ENCODE results near the gene ARHGAP15. TPM values are rescaled to one million over a fixed set of nuclear protein-coding genes. Genes with fewer than 3 reads are reported as not detected.
A peak's percentile ranks its signal among the peaks of the same experiment; 100 is the strongest.

The ARHGAP15 gene
- total and polyA plus RNA-seq, 8 donors = 0.69 to 5.2 (median 1.5) TPM

GRCh38 chr2:143402451-143402850, 273.2 kb downstream of the ARHGAP15 start:
- no peaks in the 10 kb centered on the region for H3K36me3 ChIP-seq
- H3K27me3 ChIP-seq = no peaks in the 10 kb centered on the region
- no peak overlapping the region for H3K27ac ChIP-seq
- no peaks in the 10 kb centered on the region for H3K9me3 ChIP-seq
- H3K4me3 ChIP-seq = no peak overlapping the region
- no peak for DNase-seq
- H3K4me1 ChIP-seq = no peaks in the 10 kb centered on the region
- no peak for FAIRE-seq
- intact Hi-C loops (cut with DNase I) = no loop called here
- 65 to 83% methylated on average over 2 of the region's 2 CpGs for WGBS, 2 donors
- ATAC-seq = no peak
- TF ChIP-seq CTCF (IDR thresholded peaks at IDR 0.05) = no peak

- H3K9me3 ChIP-seq = no peaks in the 10 kb centered on the region
- FAIRE-seq (peak; percentile 56), ATAC-seq (no peak), DNase-seq (no peak)
- intact Hi-C loops (cut with DNase I) = no loop called here
- TF ChIP-seq CTCF (IDR thresholded peaks at IDR 0.05) = no peak
- WGBS, 2 donors = 93 to 97% methylated on average over 3 of the region's 3 CpGs
- no peak overlapping the region for H3K27ac ChIP-seq
- no peaks in the 10 kb centered on the region for H3K27me3 ChIP-seq
- no peaks in the 10 kb centered on the region for H3K36me3 ChIP-seq
- no peak overlapping the region for H3K4me3 ChIP-seq
- no peaks in the 10 kb centered on the region for H3K4me1 ChIP-seq
Measured at GRCh38 chr2:143410082-143410897, 281.1 kb downstream of the ARHGAP15 start.

GRCh38 chr2:143415571-143415970, 286.4 kb downstream of the ARHGAP15 start:
- 82 to 88% methylated on average over 4 of the region's 4 CpGs for WGBS, 2 donors
- H3K9me3 ChIP-seq = no peaks in the 10 kb centered on the region
- ATAC-seq (no peak), DNase-seq (no peak), FAIRE-seq (no peak)
- H3K36me3 ChIP-seq = no peaks in the 10 kb centered on the region
- TF ChIP-seq CTCF (IDR thresholded peaks at IDR 0.05) = no peak
- H3K27me3 ChIP-seq = no peaks in the 10 kb centered on the region
- H3K27ac ChIP-seq = no peak overlapping the region
- H3K4me3 ChIP-seq = no peak overlapping the region
- no peaks in the 10 kb centered on the region for H3K4me1 ChIP-seq
- intact Hi-C loops (cut with DNase I) = no loop called here

- intact Hi-C loops (cut with DNase I) = no loop called here
- ATAC-seq = no peak
- Histone ChIP-seq H3K36me3 (no peaks in the 10 kb centered on the region), H3K4me1 (no peaks in the 10 kb centered on the region), H3K27me3 (no peaks in the 10 kb centered on the region), H3K9me3 (no peaks in the 10 kb centered on the region), H3K27ac (no peak overlapping the region), H3K4me3 (no peak overlapping the region)
- no peak for TF ChIP-seq CTCF (IDR thresholded peaks at IDR 0.05)
- DNase-seq = no peak
- WGBS, 2 donors = 95 to 99% methylated on average over 2 of the region's 2 CpGs
- FAIRE-seq = no peak
Measured at GRCh38 chr2:143417428-143417827, 288.2 kb downstream of the ARHGAP15 start.

- no peaks in the 10 kb centered on the region for H3K27me3 ChIP-seq
- no peak for FAIRE-seq
- H3K4me1 ChIP-seq = no peaks in the 10 kb centered on the region
- no peak for DNase-seq
- no peak overlapping the region for H3K27ac ChIP-seq
- no peak overlapping the region for H3K4me3 ChIP-seq
- ATAC-seq = no peak
- intact Hi-C loops (cut with DNase I) = no loop called here
- no peaks in the 10 kb centered on the region for H3K9me3 ChIP-seq
- 55 to 63% methylated on average over 3 of the region's 3 CpGs for WGBS, 2 donors
- H3K36me3 ChIP-seq = no peaks in the 10 kb centered on the region
- TF ChIP-seq CTCF (IDR thresholded peaks at IDR 0.05) = no peak
Measured at GRCh38 chr2:143420313-143420712, 291.1 kb downstream of the ARHGAP15 start.
